Uterus (tissue), 2 donors: Measurements from ENCODE around the gene LMNB1.

Experiments
- POLR2A ChIP-seq, 2 donors: fragments of 450-650 bp; IDR thresholded peaks; one replicate each; pipeline ENCODE4 v1.6.1; 2016; ENCODE audit warnings: antibody characterized with exemption in 2 of 2, mild to moderate bottlenecking in 1 of 2, moderate library complexity in 1 of 2
- TF ChIP-seq, protein P1 (sequence below), 4 experiments: fragments of 200-600 bp in 2 of 4; fragments of 450-650 bp in 2 of 4; sonication (generic) in 2 of 4; IDR thresholded peaks; one replicate each; pipeline ENCODE4 v1.5.1; 2016 to 2019; ENCODE audit warnings: antibody characterized with exemption in 4 of 4, mild to moderate bottlenecking in 2 of 4, moderate library complexity in 1 of 4

DNA sequence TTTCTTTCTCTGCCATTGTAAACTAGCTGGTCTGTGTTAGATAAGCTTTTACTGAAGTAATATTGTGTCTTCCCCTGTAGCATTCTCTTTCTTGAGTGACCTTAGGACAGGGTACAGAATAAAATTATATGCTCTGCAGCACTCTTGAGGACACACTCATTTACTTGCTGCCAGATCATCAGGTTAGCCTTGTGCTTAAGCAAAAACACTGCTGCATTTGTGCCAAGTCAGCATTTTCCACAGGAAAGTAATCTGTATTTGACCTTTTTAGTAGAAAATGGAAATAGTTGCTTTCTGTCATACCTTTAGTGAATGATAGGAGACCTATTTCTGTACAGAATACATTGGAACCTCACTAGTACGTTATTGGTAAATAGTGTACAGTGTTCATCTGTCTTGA is 54.2 kb downstream of the LMNB1 start:
- TF ChIP-seq, protein P1, sequence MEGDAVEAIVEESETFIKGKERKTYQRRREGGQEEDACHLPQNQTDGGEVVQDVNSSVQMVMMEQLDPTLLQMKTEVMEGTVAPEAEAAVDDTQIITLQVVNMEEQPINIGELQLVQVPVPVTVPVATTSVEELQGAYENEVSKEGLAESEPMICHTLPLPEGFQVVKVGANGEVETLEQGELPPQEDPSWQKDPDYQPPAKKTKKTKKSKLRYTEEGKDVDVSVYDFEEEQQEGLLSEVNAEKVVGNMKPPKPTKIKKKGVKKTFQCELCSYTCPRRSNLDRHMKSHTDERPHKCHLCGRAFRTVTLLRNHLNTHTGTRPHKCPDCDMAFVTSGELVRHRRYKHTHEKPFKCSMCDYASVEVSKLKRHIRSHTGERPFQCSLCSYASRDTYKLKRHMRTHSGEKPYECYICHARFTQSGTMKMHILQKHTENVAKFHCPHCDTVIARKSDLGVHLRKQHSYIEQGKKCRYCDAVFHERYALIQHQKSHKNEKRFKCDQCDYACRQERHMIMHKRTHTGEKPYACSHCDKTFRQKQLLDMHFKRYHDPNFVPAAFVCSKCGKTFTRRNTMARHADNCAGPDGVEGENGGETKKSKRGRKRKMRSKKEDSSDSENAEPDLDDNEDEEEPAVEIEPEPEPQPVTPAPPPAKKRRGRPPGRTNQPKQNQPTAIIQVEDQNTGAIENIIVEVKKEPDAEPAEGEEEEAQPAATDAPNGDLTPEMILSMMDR (IDR thresholded peaks at IDR 0.05): no peak
- TF ChIP-seq POLR2A (IDR thresholded peaks at IDR 0.05): no peak
